GM18868 (cell line): ENCODE data around the gene COG5.

Experiments used
- ATAC-seq: cut with Tn5 transposase; IDR thresholded peaks from one replicate; pipeline ENCODE4 v1.9.1; 2021; ENCODE audit warnings: mild to moderate bottlenecking, moderate library complexity; ENCODE audit not compliant: unreplicated experiment

Gene COG5

GRCh38 chr7:107526672-107527071 lies 37.0 kb downstream of the COG5 start:
- no peak for ATAC-seq

GRCh38 chr7:107506674-107507339 lies 56.9 kb downstream of the COG5 start:
- no peak for ATAC-seq

GRCh38 chr7:107505997-107506673 lies 57.6 kb downstream of the COG5 start:
- ATAC-seq, result no peak

GRCh38 chr7:107505362-107505761 lies 58.4 kb downstream of the COG5 start:
- ATAC-seq, result no peak

- ATAC-seq, result no peak
Observed at GRCh38 chr7:107503687-107504086, 60.0 kb downstream of the COG5 start.

GRCh38 chr7:107502797-107503196 lies 60.9 kb downstream of the COG5 start:
- no peak for ATAC-seq

- ATAC-seq, result no peak
Observed at GRCh38 chr7:107502154-107502553, 61.6 kb downstream of the COG5 start.

- ATAC-seq, result no peak
Observed at GRCh38 chr7:107501593-107501992, 62.1 kb downstream of the COG5 start.

- no peak for ATAC-seq
Observed at GRCh38 chr7:107499731-107500130, 64.0 kb downstream of the COG5 start.

- no peak for ATAC-seq
Observed at GRCh38 chr7:107495516-107495915, 68.2 kb downstream of the COG5 start.

GRCh38 chr7:107494884-107495283 lies 68.8 kb downstream of the COG5 start:
- ATAC-seq, result no peak

GRCh38 chr7:107494315-107494751 lies 69.4 kb downstream of the COG5 start:
- no peak for ATAC-seq

- no peak for ATAC-seq
Observed at GRCh38 chr7:107492875-107493274, 70.8 kb downstream of the COG5 start.

- ATAC-seq, result no peak
Observed at GRCh38 chr7:107486041-107486440, 77.7 kb downstream of the COG5 start.

- ATAC-seq, result no peak
Observed at GRCh38 chr7:107482571-107482970, 81.1 kb downstream of the COG5 start.

- no peak for ATAC-seq
Observed at GRCh38 chr7:107480932-107481331, 82.8 kb downstream of the COG5 start.

- ATAC-seq, result no peak
Observed at GRCh38 chr7:107479303-107479702, 84.4 kb downstream of the COG5 start.

- no peak for ATAC-seq
Observed at GRCh38 chr7:107474104-107474521, 89.6 kb downstream of the COG5 start.

- no peak for ATAC-seq
Observed at GRCh38 chr7:107472116-107472515, 91.6 kb downstream of the COG5 start.

- no peak for ATAC-seq
Observed at GRCh38 chr7:107471292-107472070, 92.2 kb downstream of the COG5 start.

- no peak for ATAC-seq
Observed at GRCh38 chr7:107469929-107470328, 93.8 kb downstream of the COG5 start, which contains the start of gene GPR22. TSS of gene GPR22 (plus strand) at chr7:107470057. CDS start at chr7:107474061, 4,004 bp downstream.

GRCh38 chr7:107468824-107469223 lies 94.9 kb downstream of the COG5 start:
- no peak for ATAC-seq
